Measurements from ENCODE around the gene PTBP1.

DNA sequence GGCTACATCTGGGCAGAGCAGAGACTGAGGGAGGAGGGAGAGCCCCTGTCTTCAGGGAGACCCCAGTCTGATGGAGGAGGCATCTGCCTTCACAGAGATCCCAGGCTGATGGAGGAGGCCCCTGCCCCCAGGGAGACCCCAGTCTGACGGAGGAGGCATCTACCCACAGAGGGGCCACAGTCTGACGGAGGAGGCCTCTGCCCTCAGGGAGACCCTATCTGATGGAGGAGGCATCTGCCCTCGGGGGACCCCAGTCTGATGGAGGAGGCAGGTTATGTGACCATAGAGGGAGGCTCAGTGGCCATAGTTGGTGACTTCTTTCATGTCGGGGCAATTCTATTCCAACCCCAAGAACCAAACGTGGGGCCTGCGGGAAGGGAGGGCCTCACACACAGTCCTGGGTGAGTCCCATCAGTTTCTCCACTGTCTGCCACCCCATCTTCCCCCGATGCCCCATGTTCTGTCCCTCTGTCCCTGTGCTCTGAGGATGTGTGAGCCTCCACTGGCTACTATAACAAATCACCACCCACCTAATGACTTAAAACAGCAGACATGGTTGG, 32.0 kb upstream of the PTBP1 start:
- no peak for TF ChIP-seq POLR2A (IDR thresholded peaks at IDR 0.05)
- TF ChIP-seq, protein P1, sequence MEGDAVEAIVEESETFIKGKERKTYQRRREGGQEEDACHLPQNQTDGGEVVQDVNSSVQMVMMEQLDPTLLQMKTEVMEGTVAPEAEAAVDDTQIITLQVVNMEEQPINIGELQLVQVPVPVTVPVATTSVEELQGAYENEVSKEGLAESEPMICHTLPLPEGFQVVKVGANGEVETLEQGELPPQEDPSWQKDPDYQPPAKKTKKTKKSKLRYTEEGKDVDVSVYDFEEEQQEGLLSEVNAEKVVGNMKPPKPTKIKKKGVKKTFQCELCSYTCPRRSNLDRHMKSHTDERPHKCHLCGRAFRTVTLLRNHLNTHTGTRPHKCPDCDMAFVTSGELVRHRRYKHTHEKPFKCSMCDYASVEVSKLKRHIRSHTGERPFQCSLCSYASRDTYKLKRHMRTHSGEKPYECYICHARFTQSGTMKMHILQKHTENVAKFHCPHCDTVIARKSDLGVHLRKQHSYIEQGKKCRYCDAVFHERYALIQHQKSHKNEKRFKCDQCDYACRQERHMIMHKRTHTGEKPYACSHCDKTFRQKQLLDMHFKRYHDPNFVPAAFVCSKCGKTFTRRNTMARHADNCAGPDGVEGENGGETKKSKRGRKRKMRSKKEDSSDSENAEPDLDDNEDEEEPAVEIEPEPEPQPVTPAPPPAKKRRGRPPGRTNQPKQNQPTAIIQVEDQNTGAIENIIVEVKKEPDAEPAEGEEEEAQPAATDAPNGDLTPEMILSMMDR (IDR thresholded peaks at IDR 0.05), result no peak
